Esophagus muscularis mucosa (tissue), 4 donors: Measurements from ENCODE around the gene THSD4. TPM values are rescaled to one million over a fixed set of nuclear protein-coding genes. Genes with fewer than 3 reads are reported as not detected.

ENCODE experiments used
- DNase-seq: peaks from one replicate; pipeline ENCODE4 v3.0.0-alpha.2; 2017; ENCODE audit errors: extremely low spot score
- H3K27ac ChIP-seq, 4 donors: fragments of 200-600 bp; sonication (generic); replicated peaks in 1 of 4; 1 replicate in 3 of 4; 2 replicates in 1 of 4; pipeline ENCODE4 v1.5.1; 2016 to 2019; ENCODE audit warnings: mild to moderate bottlenecking in 1 of 4
- H3K27me3 ChIP-seq, 4 donors: fragments of 200-600 bp; sonication (generic); one replicate each; pipeline versions ENCODE4 v1.5.1 to v1.6.0; 2016 to 2019
- H3K36me3 ChIP-seq, 4 donors: fragments of 200-600 bp; sonication (generic); one replicate each; pipeline ENCODE4 v1.5.1; 2016 to 2019
- H3K4me1 ChIP-seq, 4 donors: fragments of 200-600 bp; sonication (generic); one replicate each; pipeline ENCODE4 v1.5.1; 2016 to 2019
- H3K4me3 ChIP-seq, 4 donors: fragments of 200-600 bp; sonication (generic); 1 replicate in 2 of 4; 2 replicates in 2 of 4; pipeline ENCODE4 v1.5.1; 2016 to 2019; ENCODE audit warnings: mild to moderate bottlenecking in 4 of 4, moderate library complexity in 1 of 4
- H3K9me3 ChIP-seq, 4 donors: fragments of 200-600 bp; sonication (generic); 1 replicate in 3 of 4; 2 replicates in 1 of 4; pipeline ENCODE4 v1.5.1; 2016 to 2019
- EP300 ChIP-seq: sonication (generic); formaldehyde crosslinking; IDR thresholded peaks from one replicate; pipeline ENCODE4 v1.6.1; 2017; ENCODE audit warnings: antibody characterized with exemption
- POLR2A ChIP-seq: fragments of 450-650 bp; IDR thresholded peaks from one replicate; pipeline ENCODE4 v1.6.1; 2017; ENCODE audit warnings: antibody characterized with exemption, moderate library complexity, mild to moderate bottlenecking, low read depth
- POLR2AphosphoS5 ChIP-seq, 2 donors: sonication (generic); formaldehyde crosslinking; IDR thresholded peaks; one replicate each; pipeline ENCODE4 v1.6.1; 2017; ENCODE audit warnings: antibody characterized with exemption in 2 of 2
- WGBS: methylation state at CpG from one replicate; pipeline ENCODE4 v1.1.5; 2018; 5-methylcytosine and 5-hydroxymethylcytosine counted together
- intact Hi-C: fragments of 100-400 bp; cut with DNase I; formaldehyde crosslinking; loops from one replicate; pipeline ENCODE4 v1.15.1; 2023
- total RNA-seq, 4 donors: library from RNA; depleted of rRNA; stranded (reverse); fragments of >200 nt; gene quantifications; one replicate each; pipeline versions ENCODE4 v1.1.0 to v1.2.1, GENCODE V29; 2016
- TF ChIP-seq, protein P1 (sequence below), 3 experiments: fragments of 200-600 bp in 2 of 3; fragments of 450-650 bp in 1 of 3; sonication (generic) in 2 of 3; IDR thresholded peaks; one replicate each; pipeline ENCODE4 v1.5.1; 2017 to 2019; ENCODE audit warnings: antibody characterized with exemption in 3 of 3, mild to moderate bottlenecking in 2 of 3, moderate library complexity in 1 of 3

THSD4 gene
- total RNA-seq, 4 donors from 2014 or later: 3.2 to 6.6 (median 5.6) TPM

DNA sequence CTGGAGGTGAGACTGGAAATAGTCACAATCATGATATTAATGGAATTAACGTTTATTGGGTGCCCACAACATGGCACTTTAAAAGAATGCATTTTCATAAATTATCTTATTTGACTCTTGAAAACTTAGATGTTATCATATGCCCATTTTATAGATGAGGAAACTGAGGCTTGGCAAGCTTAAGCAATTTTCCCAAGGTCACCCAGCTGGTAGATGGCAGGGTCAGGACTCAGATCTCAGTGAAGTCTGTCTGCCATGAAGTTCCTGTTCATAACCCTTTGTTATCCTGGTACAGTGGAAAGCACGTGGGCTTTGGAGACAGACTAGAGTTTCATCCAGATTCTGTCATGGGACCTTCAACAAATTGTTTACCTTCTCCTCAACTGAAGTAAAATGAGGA lies 520.5 kb downstream of the THSD4 start:
- 92% methylated on average over 2 of the region's 2 CpGs for WGBS
- no peaks in the 10 kb centered on the region for H3K36me3 ChIP-seq
- no peak for DNase-seq
- no peak overlapping the region for H3K4me3 ChIP-seq
- H3K27ac ChIP-seq: no peak overlapping the region
- H3K27me3 ChIP-seq: no peaks in the 10 kb centered on the region
- no peak for TF ChIP-seq POLR2AphosphoS5 (IDR thresholded peaks at IDR 0.05)
- TF ChIP-seq EP300: no peak
- TF ChIP-seq POLR2A: no peak
- TF ChIP-seq, protein P1, sequence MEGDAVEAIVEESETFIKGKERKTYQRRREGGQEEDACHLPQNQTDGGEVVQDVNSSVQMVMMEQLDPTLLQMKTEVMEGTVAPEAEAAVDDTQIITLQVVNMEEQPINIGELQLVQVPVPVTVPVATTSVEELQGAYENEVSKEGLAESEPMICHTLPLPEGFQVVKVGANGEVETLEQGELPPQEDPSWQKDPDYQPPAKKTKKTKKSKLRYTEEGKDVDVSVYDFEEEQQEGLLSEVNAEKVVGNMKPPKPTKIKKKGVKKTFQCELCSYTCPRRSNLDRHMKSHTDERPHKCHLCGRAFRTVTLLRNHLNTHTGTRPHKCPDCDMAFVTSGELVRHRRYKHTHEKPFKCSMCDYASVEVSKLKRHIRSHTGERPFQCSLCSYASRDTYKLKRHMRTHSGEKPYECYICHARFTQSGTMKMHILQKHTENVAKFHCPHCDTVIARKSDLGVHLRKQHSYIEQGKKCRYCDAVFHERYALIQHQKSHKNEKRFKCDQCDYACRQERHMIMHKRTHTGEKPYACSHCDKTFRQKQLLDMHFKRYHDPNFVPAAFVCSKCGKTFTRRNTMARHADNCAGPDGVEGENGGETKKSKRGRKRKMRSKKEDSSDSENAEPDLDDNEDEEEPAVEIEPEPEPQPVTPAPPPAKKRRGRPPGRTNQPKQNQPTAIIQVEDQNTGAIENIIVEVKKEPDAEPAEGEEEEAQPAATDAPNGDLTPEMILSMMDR (IDR thresholded peaks at IDR 0.05): no peak
- peaks cover 0 to 4% (median 2%) of the 10 kb centered on the region in 4 donors for H3K4me1 ChIP-seq
- intact Hi-C loops: no loop called here
- H3K9me3 ChIP-seq: no peaks in the 10 kb centered on the region

DNA sequence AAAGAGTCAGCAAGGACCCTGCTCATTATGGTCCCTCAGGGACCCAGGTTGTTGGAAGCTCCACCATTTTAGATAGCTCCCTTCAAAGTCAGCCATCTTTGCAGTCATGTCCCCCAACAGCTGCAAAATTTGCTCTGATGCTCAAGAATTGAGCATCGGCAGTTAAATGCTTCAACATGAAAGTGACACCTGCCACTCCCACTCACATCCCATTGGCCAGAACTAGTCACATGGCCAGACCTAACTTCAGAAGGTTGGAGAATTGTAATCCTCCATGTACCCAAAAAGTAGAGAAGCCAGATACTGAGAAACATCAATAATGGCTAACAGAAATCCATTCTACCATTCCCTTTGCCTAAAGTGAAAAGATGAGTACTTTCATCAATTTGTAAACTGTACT lies 523.6 kb downstream of the THSD4 start:
- no peak overlapping the region for H3K27ac ChIP-seq
- H3K4me1 ChIP-seq: peaks cover 0 to 4% (median 2%) of the 10 kb centered on the region in 4 donors
- H3K9me3 ChIP-seq: no peaks in the 10 kb centered on the region
- H3K4me3 ChIP-seq: no peak overlapping the region
- intact Hi-C loops: no loop called here
- no peak for DNase-seq
- no peak for TF ChIP-seq POLR2AphosphoS5 (IDR thresholded peaks at IDR 0.05)
- no peak for TF ChIP-seq EP300
- TF ChIP-seq POLR2A: no peak
- TF ChIP-seq, protein P1 (IDR thresholded peaks at IDR 0.05): no peak
- no peaks in the 10 kb centered on the region for H3K36me3 ChIP-seq
- 100% methylated on average over 1 of the region's 1 CpG for WGBS
- no peaks in the 10 kb centered on the region for H3K27me3 ChIP-seq

DNA sequence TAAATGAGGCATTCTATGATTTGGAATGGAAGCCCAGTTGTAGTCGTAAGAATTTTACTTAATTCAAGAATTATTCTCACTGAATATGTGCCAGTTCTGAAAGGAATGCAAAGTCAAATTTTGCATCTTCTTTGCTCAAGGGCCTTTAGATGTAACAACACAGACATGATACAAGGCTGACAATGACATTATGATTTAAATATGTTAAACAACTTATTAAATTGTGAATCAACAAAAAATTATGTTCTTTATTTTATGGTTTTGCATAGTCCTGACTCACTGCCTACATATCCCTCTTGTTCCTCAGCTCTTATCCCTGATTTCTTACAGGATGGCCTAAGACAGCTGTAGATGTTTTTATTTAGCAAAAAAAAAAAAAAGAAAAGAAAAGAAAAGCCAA lies 524.2 kb downstream of the THSD4 start:
- Histone ChIP-seq H3K4me3 (no peak overlapping the region), H3K9me3 (no peaks in the 10 kb centered on the region), H3K4me1 (peaks cover 0 to 3% (median 1%) of the 10 kb centered on the region in 4 donors), H3K27ac (no peak overlapping the region), H3K27me3 (no peaks in the 10 kb centered on the region), H3K36me3 (no peaks in the 10 kb centered on the region)
- intact Hi-C loops: no loop called here
- 79% methylated on average over 1 of the region's 1 CpG for WGBS
- no peak for DNase-seq
- TF ChIP-seq POLR2A: no peak
- no peak for TF ChIP-seq EP300
- TF ChIP-seq, protein P1 (IDR thresholded peaks at IDR 0.05): no peak
- no peak for TF ChIP-seq POLR2AphosphoS5 (IDR thresholded peaks at IDR 0.05)

DNA sequence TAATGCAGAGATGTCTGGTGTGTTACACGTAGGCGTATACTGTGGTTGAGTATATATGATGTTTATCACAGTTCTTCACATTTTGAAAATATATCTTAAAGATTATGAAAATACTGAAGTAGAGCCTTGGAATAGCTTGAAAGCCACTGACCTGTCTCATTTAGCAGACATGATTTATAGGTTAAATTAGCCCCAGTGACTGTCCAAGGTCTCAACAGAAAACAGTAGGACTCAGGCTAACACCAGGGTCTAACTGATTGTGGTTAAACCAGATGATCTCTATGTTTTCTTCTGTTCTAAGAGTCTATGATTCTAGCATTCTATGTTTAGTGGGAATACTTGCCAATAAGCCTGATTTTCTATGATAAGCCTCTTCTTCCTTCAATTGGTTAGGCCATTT lies 528.6 kb downstream of the THSD4 start:
- intact Hi-C loops: no loop called here
- no peak overlapping the region for H3K27ac ChIP-seq
- no peak overlapping the region for H3K4me3 ChIP-seq
- TF ChIP-seq, protein P1 (IDR thresholded peaks at IDR 0.05): no peak
- no peak for TF ChIP-seq POLR2AphosphoS5 (IDR thresholded peaks at IDR 0.05)
- no peak for TF ChIP-seq EP300
- TF ChIP-seq POLR2A: no peak
- 94% methylated on average over 2 of the region's 2 CpGs for WGBS
- H3K9me3 ChIP-seq: no peaks in the 10 kb centered on the region
- H3K27me3 ChIP-seq: no peaks in the 10 kb centered on the region
- no peak for DNase-seq
- H3K36me3 ChIP-seq: no peaks in the 10 kb centered on the region
- H3K4me1 ChIP-seq: peaks cover 7 to 31% (median 19%) of the 10 kb centered on the region in 4 donors

DNA sequence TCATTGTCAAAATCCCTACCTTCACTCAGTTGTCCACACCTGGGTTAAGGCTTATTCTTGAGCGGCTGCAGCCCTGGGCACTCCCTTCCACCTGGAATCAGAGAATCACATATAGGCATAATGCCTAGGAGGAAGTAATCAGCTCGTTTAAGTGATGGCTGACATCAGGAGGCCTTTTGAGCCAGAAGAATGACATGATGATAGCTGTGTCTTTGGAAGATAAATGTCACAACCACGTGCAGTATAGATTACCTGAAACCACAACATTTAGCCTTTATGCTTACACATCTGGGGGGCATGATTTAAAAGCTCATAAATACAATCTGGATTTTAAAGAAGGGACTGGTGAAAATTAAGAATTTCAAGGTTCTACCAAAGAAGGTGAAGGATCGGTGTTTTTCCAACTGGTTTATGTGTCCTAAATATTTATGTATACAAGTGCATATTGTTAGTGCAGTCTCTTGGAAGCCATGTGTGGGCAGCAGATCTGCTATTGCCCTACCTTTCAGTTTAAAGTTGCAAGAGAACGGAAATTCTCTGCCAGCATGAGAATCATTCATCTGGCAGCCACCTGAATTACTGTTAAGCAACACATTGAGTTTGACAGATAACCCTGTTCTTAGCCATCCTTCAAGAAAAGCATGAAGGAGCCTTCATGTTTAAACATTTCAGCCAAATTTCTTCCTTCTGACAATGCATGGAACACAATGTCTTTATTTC lies 531.7 kb downstream of the THSD4 start:
- peak; percentile 70 for DNase-seq
- Histone ChIP-seq H3K9me3 (no peaks in the 10 kb centered on the region), H3K27me3 (no peaks in the 10 kb centered on the region), H3K4me3 (no peak overlapping the region), H3K4me1 (peaks cover 7 to 40% (median 25%) of the 10 kb centered on the region in 4 donors), H3K27ac (peak overlapping the region; percentile 68 to 81 (median 78)), H3K36me3 (no peaks in the 10 kb centered on the region)
- TF ChIP-seq POLR2A (no peak), EP300 (no peak), POLR2AphosphoS5 (IDR thresholded peaks at IDR 0.05) (peak; percentile 8 to 67)
- TF ChIP-seq, protein P1 (IDR thresholded peaks at IDR 0.05): no peak
- intact Hi-C loops: no loop called here
- WGBS: 60% methylated on average over 5 of the region's 5 CpGs
